Breast epithelium (tissue), 3 donors: ENCODE measurements around the gene ATP1A2.

ENCODE experiments used
- POLR2A ChIP-seq: fragments of 450-650 bp; IDR thresholded peaks from one replicate; pipeline ENCODE4 v1.6.1; 2016; ENCODE audit warnings: antibody characterized with exemption, mild to moderate bottlenecking, moderate library complexity
- POLR2AphosphoS5 ChIP-seq, 3 donors: sonication (generic); formaldehyde crosslinking; IDR thresholded peaks; one replicate each; pipeline ENCODE4 v1.6.1; 2017; ENCODE audit warnings: antibody characterized with exemption in 3 of 3
- TF ChIP-seq, protein P1 (sequence below), 3 donors: fragments of 450-650 bp; IDR thresholded peaks; one replicate each; pipeline ENCODE4 v1.5.1; 2016 to 2017; ENCODE audit warnings: antibody characterized with exemption in 3 of 3, mild to moderate bottlenecking in 3 of 3, moderate library complexity in 3 of 3

DNA sequence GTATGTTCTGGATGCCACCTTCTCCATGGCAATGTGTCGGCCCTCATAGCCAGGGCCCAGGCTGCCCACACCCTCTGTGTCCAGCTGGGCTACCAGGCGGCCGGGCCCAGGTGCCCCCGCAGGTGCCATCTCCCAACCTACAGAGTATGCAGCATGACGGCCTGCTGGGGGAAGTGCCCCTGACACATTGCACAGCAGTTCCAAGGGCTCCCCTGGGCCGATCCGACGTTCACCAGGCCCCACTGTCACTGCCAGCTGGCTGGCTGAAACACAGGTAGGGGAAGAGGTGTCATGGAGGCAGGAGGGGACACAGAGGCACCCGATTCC, 22.5 kb upstream of the ATP1A2 start:
- TF ChIP-seq, protein P1, sequence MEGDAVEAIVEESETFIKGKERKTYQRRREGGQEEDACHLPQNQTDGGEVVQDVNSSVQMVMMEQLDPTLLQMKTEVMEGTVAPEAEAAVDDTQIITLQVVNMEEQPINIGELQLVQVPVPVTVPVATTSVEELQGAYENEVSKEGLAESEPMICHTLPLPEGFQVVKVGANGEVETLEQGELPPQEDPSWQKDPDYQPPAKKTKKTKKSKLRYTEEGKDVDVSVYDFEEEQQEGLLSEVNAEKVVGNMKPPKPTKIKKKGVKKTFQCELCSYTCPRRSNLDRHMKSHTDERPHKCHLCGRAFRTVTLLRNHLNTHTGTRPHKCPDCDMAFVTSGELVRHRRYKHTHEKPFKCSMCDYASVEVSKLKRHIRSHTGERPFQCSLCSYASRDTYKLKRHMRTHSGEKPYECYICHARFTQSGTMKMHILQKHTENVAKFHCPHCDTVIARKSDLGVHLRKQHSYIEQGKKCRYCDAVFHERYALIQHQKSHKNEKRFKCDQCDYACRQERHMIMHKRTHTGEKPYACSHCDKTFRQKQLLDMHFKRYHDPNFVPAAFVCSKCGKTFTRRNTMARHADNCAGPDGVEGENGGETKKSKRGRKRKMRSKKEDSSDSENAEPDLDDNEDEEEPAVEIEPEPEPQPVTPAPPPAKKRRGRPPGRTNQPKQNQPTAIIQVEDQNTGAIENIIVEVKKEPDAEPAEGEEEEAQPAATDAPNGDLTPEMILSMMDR (IDR thresholded peaks at IDR 0.05): no peak
- no peak for TF ChIP-seq POLR2A
- TF ChIP-seq POLR2AphosphoS5 (IDR thresholded peaks at IDR 0.05): no peak
